HG03460 (cell line): ENCODE measurements around the gene GAA.
"Not testable (repeated sequence)": the region's sequence is repeated elsewhere in the genome, so short reads cannot be mapped to it uniquely, and the experiment has no call there.

Experiments
- ATAC-seq: cut with Tn5 transposase; IDR thresholded peaks from one replicate; pipeline ENCODE4 v1.9.1; 2021; ENCODE audit not compliant: unreplicated experiment

The GAA gene

DNA sequence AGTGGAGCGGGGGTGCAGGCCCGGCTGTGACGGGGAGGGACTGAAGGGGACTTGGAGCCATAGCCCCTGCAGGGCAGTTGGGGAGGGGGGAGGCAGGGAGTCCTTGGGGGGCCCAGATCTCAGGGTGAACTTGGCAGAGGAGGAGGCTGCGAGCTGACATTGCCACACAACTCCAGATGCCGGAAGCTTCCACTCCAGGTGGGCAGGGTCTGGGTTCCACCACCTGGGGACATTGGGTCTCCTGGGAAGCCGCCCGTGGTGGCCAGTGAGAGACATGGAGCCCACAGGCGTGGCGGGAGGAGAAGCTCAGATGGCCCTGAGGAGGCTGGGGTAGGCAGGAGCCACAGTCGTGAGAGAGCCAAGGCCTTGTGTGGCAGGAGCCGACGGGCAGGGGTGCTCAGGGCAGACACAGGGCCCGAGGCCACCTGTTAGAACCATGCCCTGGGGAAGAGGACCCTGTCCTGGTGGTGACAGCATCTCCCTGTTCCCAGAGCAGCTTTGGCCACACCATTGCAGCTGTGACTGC, 18.2 kb upstream of the GAA start:
- ATAC-seq, result no peak

DNA sequence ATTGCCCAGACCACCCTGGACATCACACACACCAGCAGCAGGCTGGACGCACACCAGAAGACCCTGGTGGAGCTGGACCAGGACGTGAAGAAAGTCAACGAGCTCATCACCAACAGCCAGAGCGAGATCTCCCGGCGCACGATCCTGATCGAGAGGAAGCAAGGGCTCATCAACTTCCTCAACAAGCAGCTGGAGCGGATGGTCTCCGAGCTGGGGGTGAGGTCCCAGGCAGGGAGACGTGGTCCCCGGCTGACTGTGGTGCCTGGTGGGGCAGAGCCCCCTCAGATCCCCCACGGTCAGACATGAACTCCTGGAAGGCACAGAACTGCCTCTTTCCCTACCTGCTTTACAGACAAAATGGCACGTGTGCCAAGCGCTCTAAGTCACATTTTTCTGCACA, 16.6 kb upstream of the GAA start:
- ATAC-seq, result no peak

GRCh38 chr17:80086081-80086480, 15.3 kb upstream of the GAA start:
- ATAC-seq, result no peak

DNA sequence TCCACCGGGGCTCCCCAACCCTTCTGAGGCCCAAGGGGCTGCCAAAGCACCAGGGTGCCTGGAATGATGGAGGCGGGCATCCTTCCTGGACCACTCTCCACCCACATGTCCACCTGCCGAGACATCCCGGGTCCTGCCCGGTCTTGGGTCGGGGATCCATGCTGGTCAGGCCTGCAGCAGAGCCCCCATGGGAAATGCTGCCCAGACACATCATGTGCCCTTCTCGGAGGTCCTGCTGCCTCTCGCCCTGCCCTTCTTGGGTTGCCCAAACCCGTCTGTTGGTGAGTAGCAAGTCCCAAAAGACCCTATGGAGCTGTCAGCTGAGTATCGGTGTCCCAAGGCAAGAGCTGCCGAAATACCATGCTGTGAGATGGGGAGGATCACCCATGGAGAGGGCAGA, 14.8 kb upstream of the GAA start:
- ATAC-seq, result no peak

DNA sequence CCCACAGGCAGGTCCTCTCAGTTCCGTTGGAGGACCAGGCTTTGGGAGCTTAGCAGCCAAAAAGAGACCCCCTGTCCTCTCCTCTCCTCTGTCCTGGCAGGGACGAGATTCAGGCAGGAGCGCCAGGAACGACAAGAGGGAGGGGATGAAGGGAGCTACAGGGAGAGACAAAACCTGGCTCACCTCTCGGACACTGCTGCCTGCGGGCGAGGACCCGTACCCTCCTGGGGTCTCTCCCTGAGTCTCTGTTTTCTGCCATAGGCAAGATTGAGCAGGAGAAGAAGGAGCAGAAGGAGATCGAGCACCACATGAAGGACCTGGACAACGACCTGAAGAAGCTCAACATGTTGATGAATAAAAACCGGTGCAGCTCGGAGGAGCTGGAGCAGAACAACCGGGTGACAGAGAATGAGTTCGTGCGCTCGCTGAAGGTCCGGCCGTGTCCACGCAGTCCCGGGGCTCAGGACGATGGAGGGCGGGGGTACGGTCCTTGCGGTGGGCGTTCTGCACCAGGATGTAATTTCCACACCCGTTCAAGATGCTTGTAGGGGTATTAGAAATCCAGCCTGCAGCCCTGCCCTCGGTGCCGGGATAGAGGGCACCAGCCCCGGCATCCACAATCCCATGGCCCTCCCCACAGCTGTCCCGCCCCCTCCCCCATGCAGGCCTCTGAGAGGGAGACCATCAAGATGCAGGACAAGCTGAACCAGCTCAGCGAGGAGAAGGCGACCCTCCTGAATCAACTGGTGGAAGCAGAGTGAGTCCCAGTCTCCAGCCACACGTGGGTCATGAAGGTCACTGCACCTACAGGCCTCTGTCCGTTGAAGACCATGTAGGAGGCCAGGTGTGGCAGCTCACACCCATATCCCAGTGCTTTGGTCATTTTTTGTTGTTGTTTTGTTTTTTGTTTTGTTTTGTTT, 13.8 kb upstream of the GAA start:
- no peak for ATAC-seq

DNA sequence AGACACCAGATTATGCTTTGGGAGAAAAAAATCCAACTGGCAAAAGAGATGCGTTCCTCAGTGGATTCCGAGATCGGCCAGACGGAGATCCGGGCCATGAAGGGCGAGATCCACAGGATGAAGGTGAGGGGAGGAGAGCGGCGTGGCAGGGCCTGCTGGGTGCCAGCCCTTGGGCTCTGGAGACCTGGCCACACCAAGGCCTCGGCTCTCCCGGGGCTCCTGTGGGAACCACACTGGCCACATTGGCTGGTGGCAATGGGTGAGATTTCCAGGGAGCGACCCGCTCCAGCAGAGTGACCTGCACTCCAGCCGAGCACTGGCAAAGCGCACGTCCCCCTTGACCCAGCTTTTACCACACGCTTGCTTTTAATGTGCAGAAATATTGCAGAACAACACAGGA, 11.6 kb upstream of the GAA start:
- no peak for ATAC-seq

- ATAC-seq, result not testable (repeated sequence)
These were observed 11.2 kb upstream of the GAA start for GRCh38 chr17:80090164-80090563.

DNA sequence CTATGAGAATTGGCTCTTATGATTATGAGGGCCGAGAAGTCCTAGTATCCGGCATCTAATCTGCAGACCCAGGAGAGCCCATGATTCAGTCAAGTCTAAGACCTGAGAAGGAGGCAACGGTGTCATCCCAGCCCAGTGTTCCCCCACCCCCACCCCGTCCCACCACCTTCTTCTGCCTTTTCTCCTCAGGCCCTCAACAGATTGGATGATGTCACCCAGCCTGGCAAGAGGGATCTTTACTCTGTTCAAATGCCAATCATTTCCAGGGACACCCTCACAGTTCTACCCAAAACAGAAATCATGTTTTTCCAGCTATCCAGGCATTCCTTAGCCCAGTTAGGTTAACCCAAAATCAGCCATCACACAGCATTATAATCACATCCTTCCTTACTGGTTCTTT, 10.0 kb upstream of the GAA start:
- ATAC-seq, result no peak

DNA sequence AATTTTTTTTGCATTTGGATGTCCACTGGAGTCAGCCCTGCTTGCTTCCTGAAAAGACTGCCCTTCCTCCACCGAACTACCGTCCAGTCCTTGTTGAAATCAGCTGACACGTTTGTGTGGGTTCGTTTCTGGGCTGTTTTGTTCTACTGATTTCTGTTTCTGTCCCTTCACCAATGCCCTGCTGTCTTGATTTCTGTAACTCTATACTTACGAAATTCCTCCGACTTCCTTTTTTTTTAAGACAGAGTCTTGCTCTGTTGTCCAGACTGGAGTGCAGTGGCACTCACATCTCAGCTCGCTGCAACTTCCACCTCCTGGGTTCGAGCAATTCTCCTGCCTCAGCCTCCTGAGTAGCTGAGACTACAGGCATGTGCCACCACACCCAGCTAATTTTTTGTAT, 8.4 kb upstream of the GAA start:
- no peak for ATAC-seq

GRCh38 chr17:80095038-80095843, 6.1 kb upstream of the GAA start:
- no peak for ATAC-seq

DNA sequence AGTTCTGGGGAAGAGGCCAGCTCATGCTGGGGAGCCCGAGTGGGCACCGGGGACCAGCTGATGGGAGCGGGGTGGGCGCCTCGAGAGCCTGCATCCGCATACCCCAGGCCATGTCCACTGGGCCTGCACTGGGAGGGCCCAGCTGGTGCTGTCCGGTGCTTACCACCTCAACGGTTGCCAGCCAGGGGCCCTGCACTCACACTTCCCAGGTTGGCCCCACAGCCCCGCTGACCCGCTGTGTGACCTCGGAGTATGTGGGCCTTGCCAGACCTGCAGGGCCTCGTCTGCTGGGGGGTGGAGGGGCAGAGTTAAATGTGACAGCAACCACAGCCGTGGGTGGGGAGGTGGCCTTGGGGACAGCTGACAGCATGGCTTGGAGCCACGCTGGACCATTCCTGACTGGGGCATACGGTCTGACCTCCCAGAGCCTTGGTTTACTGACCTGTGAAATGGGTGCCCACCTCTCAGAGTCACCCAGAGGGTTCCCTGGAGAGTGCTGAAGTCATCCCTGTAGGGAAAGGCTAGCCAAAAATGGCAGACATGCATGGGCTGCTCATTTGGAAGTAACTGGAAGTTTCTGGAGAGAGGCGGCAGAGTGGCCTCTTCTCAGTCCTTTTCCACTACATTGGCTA, 5.4 kb upstream of the GAA start:
- ATAC-seq, result no peak

- no peak for ATAC-seq
These were observed 4.8 kb upstream of the GAA start for GRCh38 chr17:80096561-80097021.

DNA sequence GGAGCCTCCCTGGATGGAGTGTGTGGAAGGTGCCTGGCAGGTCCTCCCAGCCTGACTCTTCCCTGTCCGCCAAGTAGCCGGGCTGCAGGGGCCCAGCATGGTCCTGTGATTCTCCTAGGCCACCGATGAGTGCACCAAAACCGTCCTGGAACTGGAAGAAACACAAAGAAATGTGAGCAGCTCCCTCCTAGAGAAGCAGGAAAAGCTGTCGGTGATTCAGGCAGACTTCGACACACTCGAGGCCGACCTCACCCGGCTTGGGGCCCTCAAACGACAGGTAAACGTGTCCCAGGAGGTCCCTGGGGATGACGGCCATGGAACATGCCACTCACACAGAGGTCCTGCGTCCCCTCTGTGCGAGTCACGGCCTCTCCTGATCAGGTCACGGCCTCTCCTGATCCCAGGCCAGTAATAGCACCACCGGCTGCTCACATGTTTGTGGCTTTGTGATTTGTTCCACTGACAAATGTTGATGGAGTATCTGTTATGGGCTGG, 4.2 kb upstream of the GAA start:
- no peak for ATAC-seq

GRCh38 chr17:80097844-80098691, 3.3 kb upstream of the GAA start:
- no peak for ATAC-seq

- ATAC-seq, result no peak
These were observed 1.9 kb upstream of the GAA start for GRCh38 chr17:80099291-80100034.

GRCh38 chr17:80100035-80100323, 1.4 kb upstream of the GAA start:
- no peak for ATAC-seq

GRCh38 chr17:80101946-80102663, 724 bp downstream of the GAA start:
- ATAC-seq, result no peak

- no peak for ATAC-seq
These were observed 1.5 kb downstream of the GAA start for GRCh38 chr17:80102664-80103448.
